Measurements from ENCODE around the gene GC. TPM values are rescaled to one million over a fixed set of nuclear protein-coding genes. Genes with fewer than 3 reads are reported as not detected.
"Not testable (repeated sequence)": the region's sequence is repeated elsewhere in the genome, so short reads cannot be mapped to it uniquely, and the experiment has no call there.

The GC gene
- total RNA-seq, 4 donors from 2014 or later, result not detected

- no peaks in the 10 kb centered on the region for H3K4me1 ChIP-seq
- DNase-seq (ENCODE audit: low spot score in 2 of 2), result no peak
- TF ChIP-seq EP300 (IDR thresholded peaks at IDR 0.05) (no peak), POLR2A (IDR thresholded peaks at IDR 0.05) (no peak)
- TF ChIP-seq, protein P1, sequence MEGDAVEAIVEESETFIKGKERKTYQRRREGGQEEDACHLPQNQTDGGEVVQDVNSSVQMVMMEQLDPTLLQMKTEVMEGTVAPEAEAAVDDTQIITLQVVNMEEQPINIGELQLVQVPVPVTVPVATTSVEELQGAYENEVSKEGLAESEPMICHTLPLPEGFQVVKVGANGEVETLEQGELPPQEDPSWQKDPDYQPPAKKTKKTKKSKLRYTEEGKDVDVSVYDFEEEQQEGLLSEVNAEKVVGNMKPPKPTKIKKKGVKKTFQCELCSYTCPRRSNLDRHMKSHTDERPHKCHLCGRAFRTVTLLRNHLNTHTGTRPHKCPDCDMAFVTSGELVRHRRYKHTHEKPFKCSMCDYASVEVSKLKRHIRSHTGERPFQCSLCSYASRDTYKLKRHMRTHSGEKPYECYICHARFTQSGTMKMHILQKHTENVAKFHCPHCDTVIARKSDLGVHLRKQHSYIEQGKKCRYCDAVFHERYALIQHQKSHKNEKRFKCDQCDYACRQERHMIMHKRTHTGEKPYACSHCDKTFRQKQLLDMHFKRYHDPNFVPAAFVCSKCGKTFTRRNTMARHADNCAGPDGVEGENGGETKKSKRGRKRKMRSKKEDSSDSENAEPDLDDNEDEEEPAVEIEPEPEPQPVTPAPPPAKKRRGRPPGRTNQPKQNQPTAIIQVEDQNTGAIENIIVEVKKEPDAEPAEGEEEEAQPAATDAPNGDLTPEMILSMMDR (IDR thresholded peaks at IDR 0.05), result no peak
- H3K4me3 ChIP-seq, result no peak overlapping the region
- H3K27me3 ChIP-seq, result no peaks in the 10 kb centered on the region
- WGBS, 2 donors, result 23 to 35% methylated on average over 2 of the region's 2 CpGs
- H3K9me3 ChIP-seq, result no peaks in the 10 kb centered on the region
- H3K27ac ChIP-seq, result no peak overlapping the region
- no peaks in the 10 kb centered on the region for H3K36me3 ChIP-seq
Measured at GRCh38 chr4:71765821-71766383, 18.0 kb downstream of the GC start.

GRCh38 chr4:71765350-71765749 is 18.5 kb downstream of the GC start:
- Histone ChIP-seq H3K9me3 (no peaks in the 10 kb centered on the region), H3K4me1 (no peaks in the 10 kb centered on the region), H3K27me3 (no peaks in the 10 kb centered on the region), H3K4me3 (no peak overlapping the region), H3K27ac (no peak overlapping the region), H3K36me3 (no peaks in the 10 kb centered on the region)
- WGBS, 2 donors, result 57 to 64% methylated on average over 4 of the region's 4 CpGs
- DNase-seq (ENCODE audit: low spot score in 2 of 2), result no peak
- no peak for TF ChIP-seq EP300 (IDR thresholded peaks at IDR 0.05)
- no peak for TF ChIP-seq POLR2A (IDR thresholded peaks at IDR 0.05)
- TF ChIP-seq, protein P1 (IDR thresholded peaks at IDR 0.05), result no peak

DNA sequence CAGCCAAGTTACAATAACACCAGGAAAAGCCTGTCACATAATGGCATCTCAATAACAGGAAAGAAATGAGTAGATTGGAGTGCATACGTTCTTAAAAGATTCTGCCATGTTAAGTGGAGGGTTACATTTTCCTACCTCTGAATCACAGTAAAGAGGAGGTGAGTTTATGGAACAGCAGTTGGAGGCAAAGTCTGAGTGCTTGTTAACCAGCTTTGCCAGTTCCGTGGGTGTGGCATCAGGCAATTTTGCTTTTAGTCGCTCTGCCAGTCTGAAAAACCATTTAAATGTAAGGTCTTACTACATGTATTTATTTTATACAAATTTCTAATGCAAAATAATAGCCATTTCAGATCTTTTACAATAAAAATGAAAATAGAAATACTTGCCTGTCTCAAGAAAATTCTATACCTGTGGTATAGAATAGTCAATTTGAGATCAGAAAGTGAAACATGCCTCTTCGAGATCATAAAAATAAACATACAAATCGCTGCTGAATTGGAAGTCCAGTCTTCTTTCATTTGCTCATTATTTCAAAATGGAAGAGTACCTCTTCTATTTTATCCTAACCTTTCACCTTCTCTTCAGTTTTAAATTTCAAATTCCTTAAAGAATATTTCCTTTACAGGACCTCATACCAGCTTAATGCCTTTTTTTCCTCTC is 31.4 kb downstream of the GC start:
- no peak for TF ChIP-seq POLR2A (IDR thresholded peaks at IDR 0.05)
- TF ChIP-seq, protein P1 (IDR thresholded peaks at IDR 0.05), result no peak
- no peak for TF ChIP-seq EP300 (IDR thresholded peaks at IDR 0.05)

DNA sequence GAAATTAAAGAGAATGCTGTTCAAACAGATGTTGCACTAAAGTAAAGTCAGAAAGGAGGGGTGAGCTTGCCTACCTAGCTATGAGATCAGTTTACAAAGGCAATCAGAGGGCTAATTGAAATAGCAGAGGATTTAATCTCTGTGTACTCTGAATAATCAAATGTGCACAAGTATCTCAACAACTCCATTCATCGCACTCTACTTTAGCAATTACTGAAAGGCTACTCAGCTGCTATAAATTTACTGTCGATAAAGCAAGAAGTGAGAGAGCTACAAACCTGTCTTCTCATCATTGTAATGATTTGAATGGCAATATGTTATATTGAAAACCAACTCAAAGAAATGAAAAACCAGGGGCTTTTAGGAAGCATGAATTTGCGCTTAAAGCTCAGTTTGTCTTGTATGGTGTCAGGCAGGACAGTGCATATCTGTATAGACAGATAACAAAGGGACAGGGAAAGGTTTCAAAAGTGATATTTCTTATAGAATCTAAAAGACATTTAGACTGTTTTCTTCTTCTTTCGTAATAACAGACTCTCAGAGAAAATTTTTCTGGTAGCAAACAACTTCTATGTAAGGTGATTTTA is 34.8 kb downstream of the GC start:
- Histone ChIP-seq H3K36me3 (no peaks in the 10 kb centered on the region), H3K4me3 (no peak overlapping the region), H3K27ac (no peak overlapping the region), H3K27me3 (no peaks in the 10 kb centered on the region), H3K4me1 (no peaks in the 10 kb centered on the region), H3K9me3 (no peaks in the 10 kb centered on the region)
- no peak for TF ChIP-seq POLR2A (IDR thresholded peaks at IDR 0.05)
- TF ChIP-seq, protein P1 (IDR thresholded peaks at IDR 0.05), result no peak
- TF ChIP-seq EP300 (IDR thresholded peaks at IDR 0.05), result no peak
- DNase-seq (ENCODE audit: low spot score in 2 of 2), result no peak
- 80% methylated on average over 4 of the region's 4 CpGs for WGBS, 2 donors

More for the DNA sequence above, 31.4 kb downstream of the GC start:
- no peak overlapping the region for H3K4me3 ChIP-seq
- WGBS, 2 donors, result 77 to 82% methylated on average over 5 of the region's 5 CpGs
- no peaks in the 10 kb centered on the region for H3K27me3 ChIP-seq
- DNase-seq (ENCODE audit: low spot score in 2 of 2), result no peak
- H3K4me1 ChIP-seq, result no peaks in the 10 kb centered on the region
- H3K9me3 ChIP-seq, result no peaks in the 10 kb centered on the region
- no peaks in the 10 kb centered on the region for H3K36me3 ChIP-seq
- H3K27ac ChIP-seq, result no peak overlapping the region

DNA sequence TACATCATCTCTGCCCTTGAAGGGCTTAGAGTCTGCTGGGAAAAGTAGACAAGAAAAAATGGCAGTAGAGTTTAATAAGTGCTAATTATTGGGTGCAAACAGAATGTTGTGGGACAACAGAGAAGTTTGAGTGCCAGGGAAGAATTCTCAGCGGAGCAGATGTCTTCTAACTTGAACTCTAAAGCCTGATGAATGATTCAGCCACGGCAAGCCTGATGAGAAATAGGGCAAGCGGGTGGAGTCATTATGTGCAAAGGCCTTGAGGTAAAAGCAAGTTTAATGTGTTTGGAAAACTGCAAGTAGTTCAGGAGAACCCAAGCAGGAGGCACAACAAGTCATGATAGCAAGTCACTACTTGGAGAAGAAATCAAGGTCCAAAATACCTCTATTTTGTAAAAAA is 37.5 kb downstream of the GC start:
- no peak for DNase-seq (ENCODE audit: low spot score in 2 of 2)
- TF ChIP-seq POLR2A (IDR thresholded peaks at IDR 0.05), result no peak
- Histone ChIP-seq H3K4me1 (no peaks in the 10 kb centered on the region), H3K27ac (no peak overlapping the region), H3K36me3 (no peaks in the 10 kb centered on the region), H3K27me3 (no peaks in the 10 kb centered on the region), H3K4me3 (no peak overlapping the region), H3K9me3 (no peaks in the 10 kb centered on the region)
- WGBS, 2 donors, result 84% methylated on average over 3 of the region's 3 CpGs

DNA sequence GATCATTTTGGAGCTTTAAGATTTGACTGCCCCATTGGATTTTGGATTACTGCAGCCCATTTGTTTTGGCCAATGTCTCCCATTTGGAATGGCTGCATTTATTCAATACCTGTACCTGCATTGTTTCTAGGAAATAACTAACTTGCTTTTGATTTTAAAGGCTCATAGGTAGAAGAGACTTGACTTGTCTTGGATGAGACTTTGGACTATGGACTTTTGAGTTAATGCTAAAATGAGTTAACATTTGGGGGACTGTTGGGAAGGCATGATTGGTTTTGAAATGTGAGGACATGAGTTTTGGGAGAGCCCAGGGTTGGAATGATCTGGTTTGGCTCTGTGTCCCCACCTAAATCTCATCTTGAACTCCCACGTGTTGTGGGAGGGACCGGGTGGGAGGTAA is 45.1 kb downstream of the GC start:
- H3K4me1 ChIP-seq; DNase-seq (ENCODE audit: low spot score in 2 of 2); H3K27me3 ChIP-seq; H3K36me3 ChIP-seq; H3K27ac ChIP-seq; H3K4me3 ChIP-seq; H3K9me3 ChIP-seq: not testable (repeated sequence)
- 91 to 92% methylated on average over 2 of the region's 2 CpGs for WGBS, 2 donors
